A673 (cell line): ENCODE results near the gene APOC1.

ENCODE experiments used
- EZH2 ChIP-seq: fragments of 200-600 bp; sonication (generic); IDR thresholded peaks from 2 replicates; pipeline ENCODE4 v1.6.1; 2017; ENCODE audit warnings: borderline replicate concordance, low read depth, mild to moderate bottlenecking, mixed read lengths, antibody characterized with exemption, low read length; ENCODE audit not compliant: poor library complexity, severe bottlenecking
- TF ChIP-seq, protein P1 (sequence below): fragments of 300-800, 200-600 bp; sonication (generic); conservative IDR thresholded peaks from 2 replicates; pipeline ENCODE4 v1.5.1; 2017; ENCODE audit warnings: low read depth, mild to moderate bottlenecking, antibody characterized with exemption, low read length, moderate library complexity, mixed read lengths

- TF ChIP-seq, protein P1, sequence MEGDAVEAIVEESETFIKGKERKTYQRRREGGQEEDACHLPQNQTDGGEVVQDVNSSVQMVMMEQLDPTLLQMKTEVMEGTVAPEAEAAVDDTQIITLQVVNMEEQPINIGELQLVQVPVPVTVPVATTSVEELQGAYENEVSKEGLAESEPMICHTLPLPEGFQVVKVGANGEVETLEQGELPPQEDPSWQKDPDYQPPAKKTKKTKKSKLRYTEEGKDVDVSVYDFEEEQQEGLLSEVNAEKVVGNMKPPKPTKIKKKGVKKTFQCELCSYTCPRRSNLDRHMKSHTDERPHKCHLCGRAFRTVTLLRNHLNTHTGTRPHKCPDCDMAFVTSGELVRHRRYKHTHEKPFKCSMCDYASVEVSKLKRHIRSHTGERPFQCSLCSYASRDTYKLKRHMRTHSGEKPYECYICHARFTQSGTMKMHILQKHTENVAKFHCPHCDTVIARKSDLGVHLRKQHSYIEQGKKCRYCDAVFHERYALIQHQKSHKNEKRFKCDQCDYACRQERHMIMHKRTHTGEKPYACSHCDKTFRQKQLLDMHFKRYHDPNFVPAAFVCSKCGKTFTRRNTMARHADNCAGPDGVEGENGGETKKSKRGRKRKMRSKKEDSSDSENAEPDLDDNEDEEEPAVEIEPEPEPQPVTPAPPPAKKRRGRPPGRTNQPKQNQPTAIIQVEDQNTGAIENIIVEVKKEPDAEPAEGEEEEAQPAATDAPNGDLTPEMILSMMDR, result no peak
- TF ChIP-seq EZH2, result no peak
Measured at GRCh38 chr19:44959691-44960090, 45.3 kb downstream of the APOC1 start.
